ENCODE measurements around the gene SPIN3. TPM values are rescaled to one million over a fixed set of nuclear protein-coding genes. Genes with fewer than 3 reads are reported as not detected.
A peak's percentile ranks its signal among the peaks of the same experiment; 100 is the strongest.

Gene SPIN3
- total RNA-seq, 1 donor from 2014 or later, result 9.8 TPM

GRCh38 chrX:56978172-56978571 lies 17.2 kb downstream of the SPIN3 start:
- ATAC-seq (peak; percentile 69), DNase-seq (no peak)
- H3K27me3 ChIP-seq, result no peaks in the 10 kb centered on the region
- no peaks in the 10 kb centered on the region for H3K9me3 ChIP-seq
- H3K4me3 ChIP-seq, result no peak overlapping the region
- peak; percentile 49 for TF ChIP-seq CTCF (IDR thresholded peaks at IDR 0.05)
- no peaks in the 10 kb centered on the region for H3K4me1 ChIP-seq
- intact Hi-C loops (cut with DNase I), result no loop called here
- peaks cover 10% of the 10 kb centered on the region for H3K36me3 ChIP-seq
- H3K27ac ChIP-seq, result no peak overlapping the region

GRCh38 chrX:56975611-56976010 lies 19.7 kb downstream of the SPIN3 start:
- ATAC-seq (no peak), DNase-seq (no peak)
- H3K27me3 ChIP-seq, result no peaks in the 10 kb centered on the region
- no peaks in the 10 kb centered on the region for H3K4me1 ChIP-seq
- H3K9me3 ChIP-seq, result no peaks in the 10 kb centered on the region
- no peak overlapping the region for H3K27ac ChIP-seq
- no peak overlapping the region for H3K4me3 ChIP-seq
- intact Hi-C loops (cut with DNase I), result no loop called here
- H3K36me3 ChIP-seq, result peaks cover 10% of the 10 kb centered on the region
- no peak for TF ChIP-seq CTCF (IDR thresholded peaks at IDR 0.05)

GRCh38 chrX:56974408-56974807 lies 20.9 kb downstream of the SPIN3 start:
- Histone ChIP-seq H3K27me3 (no peaks in the 10 kb centered on the region), H3K4me3 (no peak overlapping the region), H3K36me3 (peaks cover 10% of the 10 kb centered on the region), H3K9me3 (no peaks in the 10 kb centered on the region), H3K27ac (no peak overlapping the region), H3K4me1 (no peaks in the 10 kb centered on the region)
- intact Hi-C loops (cut with DNase I), result no loop called here
- ATAC-seq (no peak), DNase-seq (no peak)
- no peak for TF ChIP-seq CTCF (IDR thresholded peaks at IDR 0.05)

GRCh38 chrX:56969559-56969958 lies 25.8 kb downstream of the SPIN3 start:
- H3K27ac ChIP-seq, result no peak overlapping the region
- ATAC-seq, result no peak

GRCh38 chrX:56968980-56969379 lies 26.4 kb downstream of the SPIN3 start:
- ATAC-seq (no peak), DNase-seq (no peak)
- TF ChIP-seq CTCF (IDR thresholded peaks at IDR 0.05), result no peak
- no peaks in the 10 kb centered on the region for H3K27me3 ChIP-seq
- H3K4me3 ChIP-seq, result no peak overlapping the region
- H3K27ac ChIP-seq, result no peak overlapping the region
- H3K4me1 ChIP-seq, result no peaks in the 10 kb centered on the region
- intact Hi-C loops (cut with DNase I), result no loop called here
- H3K36me3 ChIP-seq, result no peaks in the 10 kb centered on the region
- H3K9me3 ChIP-seq, result no peaks in the 10 kb centered on the region

More at GRCh38 chrX:56969559-56969958, 25.8 kb downstream of the SPIN3 start:
- no peaks in the 10 kb centered on the region for H3K27me3 ChIP-seq
- H3K9me3 ChIP-seq, result no peaks in the 10 kb centered on the region
- no peaks in the 10 kb centered on the region for H3K4me1 ChIP-seq
- H3K4me3 ChIP-seq, result no peak overlapping the region
- DNase-seq, result no peak
- no peak for TF ChIP-seq CTCF (IDR thresholded peaks at IDR 0.05)
- intact Hi-C loops (cut with DNase I), result no loop called here
- H3K36me3 ChIP-seq, result no peaks in the 10 kb centered on the region

- no peak for ATAC-seq
- intact Hi-C loops (cut with DNase I), result no loop called here
- no peaks in the 10 kb centered on the region for H3K36me3 ChIP-seq
These were observed 32.0 kb downstream of the SPIN3 start for GRCh38 chrX:56963377-56963776.

More at GRCh38 chrX:56963377-56963776, 32.0 kb downstream of the SPIN3 start:
- no peak for TF ChIP-seq CTCF (IDR thresholded peaks at IDR 0.05)
- no peak overlapping the region for H3K27ac ChIP-seq
- H3K4me3 ChIP-seq, result no peak overlapping the region
- no peaks in the 10 kb centered on the region for H3K27me3 ChIP-seq
- H3K4me1 ChIP-seq, result no peaks in the 10 kb centered on the region
- DNase-seq, result no peak
- H3K9me3 ChIP-seq, result no peaks in the 10 kb centered on the region

Data from upper lobe of right lung (tissue), 1 donor.